Measurements from ENCODE around the gene HPN.

DNA sequence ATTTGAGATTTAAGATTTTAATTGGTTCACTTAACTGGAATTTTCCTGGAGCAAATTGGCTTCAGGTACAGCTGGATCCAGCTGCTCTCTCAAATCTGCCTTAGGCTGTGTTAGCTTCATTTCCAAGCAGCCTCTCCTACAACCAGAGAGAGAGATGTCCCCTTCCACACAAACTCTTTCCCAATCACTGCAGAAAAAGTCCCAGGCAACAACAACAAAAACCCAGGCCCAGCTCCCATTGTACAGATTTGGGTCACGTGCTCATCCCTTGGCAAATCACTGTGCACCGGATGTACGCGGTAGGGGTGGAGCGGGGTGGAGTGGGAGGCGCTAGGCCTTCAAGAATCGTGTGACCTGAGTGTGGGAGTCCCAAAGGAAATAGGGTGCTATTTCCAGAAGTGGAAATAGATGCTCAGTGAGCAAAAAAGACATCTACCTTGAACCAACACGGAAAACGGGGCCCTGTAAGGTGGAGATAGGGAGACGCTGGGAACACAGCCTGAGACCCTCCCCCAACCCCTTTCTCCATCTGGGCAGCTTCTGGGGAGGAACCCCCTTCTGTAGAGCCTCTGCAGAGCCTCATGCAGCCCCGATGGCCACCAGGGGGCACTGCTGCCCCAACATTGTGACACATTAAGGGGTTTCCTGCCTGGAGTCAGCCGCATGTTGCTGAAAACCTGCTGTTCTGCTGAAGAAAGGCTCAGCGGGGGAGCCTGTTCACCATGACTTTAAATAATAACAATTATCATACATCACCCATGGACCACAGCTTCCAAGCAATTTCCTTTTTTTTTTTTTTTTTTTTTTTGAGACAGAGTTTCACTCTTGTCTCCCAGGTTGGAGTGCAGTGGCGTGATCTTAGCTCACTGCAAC, 25.4 kb downstream of the HPN start:
- TF ChIP-seq, protein P1, sequence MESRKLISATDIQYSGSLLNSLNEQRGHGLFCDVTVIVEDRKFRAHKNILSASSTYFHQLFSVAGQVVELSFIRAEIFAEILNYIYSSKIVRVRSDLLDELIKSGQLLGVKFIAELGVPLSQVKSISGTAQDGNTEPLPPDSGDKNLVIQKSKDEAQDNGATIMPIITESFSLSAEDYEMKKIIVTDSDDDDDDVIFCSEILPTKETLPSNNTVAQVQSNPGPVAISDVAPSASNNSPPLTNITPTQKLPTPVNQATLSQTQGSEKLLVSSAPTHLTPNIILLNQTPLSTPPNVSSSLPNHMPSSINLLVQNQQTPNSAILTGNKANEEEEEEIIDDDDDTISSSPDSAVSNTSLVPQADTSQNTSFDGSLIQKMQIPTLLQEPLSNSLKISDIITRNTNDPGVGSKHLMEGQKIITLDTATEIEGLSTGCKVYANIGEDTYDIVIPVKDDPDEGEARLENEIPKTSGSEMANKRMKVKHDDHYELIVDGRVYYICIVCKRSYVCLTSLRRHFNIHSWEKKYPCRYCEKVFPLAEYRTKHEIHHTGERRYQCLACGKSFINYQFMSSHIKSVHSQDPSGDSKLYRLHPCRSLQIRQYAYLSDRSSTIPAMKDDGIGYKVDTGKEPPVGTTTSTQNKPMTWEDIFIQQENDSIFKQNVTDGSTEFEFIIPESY (CRISPR knock-in tag; IDR thresholded peaks at IDR 0.05), result 0 out of 2 replicates have a peak, but pooled peaks have one; percentile 35
- TF ChIP-seq, protein P2, sequence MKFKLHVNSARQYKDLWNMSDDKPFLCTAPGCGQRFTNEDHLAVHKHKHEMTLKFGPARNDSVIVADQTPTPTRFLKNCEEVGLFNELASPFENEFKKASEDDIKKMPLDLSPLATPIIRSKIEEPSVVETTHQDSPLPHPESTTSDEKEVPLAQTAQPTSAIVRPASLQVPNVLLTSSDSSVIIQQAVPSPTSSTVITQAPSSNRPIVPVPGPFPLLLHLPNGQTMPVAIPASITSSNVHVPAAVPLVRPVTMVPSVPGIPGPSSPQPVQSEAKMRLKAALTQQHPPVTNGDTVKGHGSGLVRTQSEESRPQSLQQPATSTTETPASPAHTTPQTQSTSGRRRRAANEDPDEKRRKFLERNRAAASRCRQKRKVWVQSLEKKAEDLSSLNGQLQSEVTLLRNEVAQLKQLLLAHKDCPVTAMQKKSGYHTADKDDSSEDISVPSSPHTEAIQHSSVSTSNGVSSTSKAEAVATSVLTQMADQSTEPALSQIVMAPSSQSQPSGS (CRISPR knock-in tag; IDR thresholded peaks at IDR 0.05), result no peak
- no peak for TF ChIP-seq PRPF4 (IDR thresholded peaks at IDR 0.05; ENCODE audit: low read depth, low read length, poor library complexity, severe bottlenecking)
- no peak for TF ChIP-seq SIN3A (IDR thresholded peaks at IDR 0.05; ENCODE audit: borderline replicate concordance, low read depth, low read length)
- TF ChIP-seq CHD4 (IDR thresholded peaks at IDR 0.05; ENCODE audit: borderline replicate concordance, low read length), result no peak
- peak; percentile 96 for TF ChIP-seq CTCF (CRISPR knock-in tag; IDR thresholded peaks at IDR 0.05)
- TF ChIP-seq, protein P3, sequence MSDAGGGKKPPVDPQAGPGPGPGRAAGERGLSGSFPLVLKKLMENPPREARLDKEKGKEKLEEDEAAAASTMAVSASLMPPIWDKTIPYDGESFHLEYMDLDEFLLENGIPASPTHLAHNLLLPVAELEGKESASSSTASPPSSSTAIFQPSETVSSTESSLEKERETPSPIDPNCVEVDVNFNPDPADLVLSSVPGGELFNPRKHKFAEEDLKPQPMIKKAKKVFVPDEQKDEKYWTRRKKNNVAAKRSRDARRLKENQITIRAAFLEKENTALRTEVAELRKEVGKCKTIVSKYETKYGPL (CRISPR knock-in tag; IDR thresholded peaks at IDR 0.05), result no peak
